NCI-H2029 (cell line): Measurements from ENCODE around the gene MTR.

Experiments used
- DNase-seq: peaks from one replicate; lab custom pipeline; 2025; lab: John Stamatoyannopoulos, UW

Gene MTR

GRCh38 chr1:236795035-236795756, at the start of gene MTR:
TSS of gene MTR (plus strand) at chr1:236795292. CDS start at chr1:236795704, 412 bp downstream.
- peak; percentile 90 for DNase-seq

- DNase-seq: no peak
These were observed 48.3 kb upstream of the MTR start for GRCh38 chr1:236746785-236747184.

- no peak for DNase-seq
These were observed 47.6 kb upstream of the MTR start for GRCh38 chr1:236747311-236747985.

DNA sequence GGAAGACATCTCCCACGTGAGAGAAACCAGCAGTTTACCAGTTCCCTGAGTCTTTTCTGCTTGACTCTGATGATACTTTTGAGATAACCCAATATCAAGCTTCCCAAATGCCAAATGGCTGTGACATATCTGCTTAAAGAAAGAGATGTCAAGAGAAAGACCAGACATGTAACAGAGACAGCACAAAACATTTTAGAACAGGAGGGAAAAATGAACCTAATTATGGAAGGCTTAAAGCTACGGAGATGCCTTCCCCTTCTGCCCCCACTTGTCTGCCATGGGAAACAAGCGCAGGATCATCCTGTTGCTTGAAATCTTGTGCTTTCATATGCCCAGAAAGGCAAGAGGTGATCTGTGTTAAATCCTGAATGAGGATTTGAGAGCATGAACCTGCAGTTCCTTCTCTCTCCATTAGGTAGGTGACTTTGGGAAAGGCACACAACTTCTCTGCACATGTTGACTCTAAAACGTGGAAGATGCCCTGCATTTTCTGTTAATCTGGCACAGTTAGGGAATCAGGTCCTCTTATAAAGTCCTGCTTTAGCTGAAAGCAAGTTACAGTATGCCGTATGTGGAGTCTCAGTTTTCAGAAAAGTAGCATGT, 46.7 kb upstream of the MTR start:
- DNase-seq: no peak

DNA sequence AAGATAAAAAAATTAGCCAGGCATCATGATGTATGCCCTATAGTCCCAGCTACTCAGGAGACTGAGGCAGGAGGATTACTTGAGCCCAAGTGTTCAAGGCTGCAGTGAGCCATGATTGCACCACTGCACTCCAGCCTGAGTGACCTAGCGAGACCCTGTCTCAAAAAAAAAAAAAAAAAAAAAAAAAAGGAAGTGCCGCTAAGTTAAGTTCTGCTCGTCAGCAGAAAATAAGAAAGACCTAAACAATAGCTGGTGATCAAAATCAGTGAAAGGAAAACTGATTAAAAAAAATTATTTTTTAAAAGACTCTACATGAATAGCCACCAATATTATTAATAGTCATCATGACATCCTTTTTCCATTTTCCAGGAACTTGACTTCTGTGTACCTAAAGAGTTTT, 44.2 kb upstream of the MTR start:
- DNase-seq: no peak

GRCh38 chr1:236751385-236751784, 43.7 kb upstream of the MTR start:
- no peak for DNase-seq

DNA sequence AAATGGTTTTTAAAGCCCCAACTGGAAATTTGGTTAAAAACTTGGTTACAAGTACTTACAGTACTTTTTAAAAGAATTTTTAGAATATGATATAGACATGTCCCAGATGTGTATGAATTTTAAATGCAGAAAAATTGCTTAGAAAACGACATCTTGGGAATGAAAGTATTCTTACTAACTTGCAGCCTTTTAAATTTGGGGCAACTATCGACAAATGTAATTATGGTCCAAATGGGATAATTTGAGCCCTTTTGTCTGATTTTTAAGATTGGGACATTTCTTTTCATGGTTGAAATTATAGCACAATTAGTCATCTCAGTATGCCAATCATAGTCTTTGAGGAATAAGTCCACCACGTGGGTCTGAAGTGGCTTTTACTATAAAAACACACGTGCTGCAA, 43.2 kb upstream of the MTR start:
- no peak for DNase-seq

- DNase-seq: no peak
These were observed 41.6 kb upstream of the MTR start for GRCh38 chr1:236753516-236753915.

DNA sequence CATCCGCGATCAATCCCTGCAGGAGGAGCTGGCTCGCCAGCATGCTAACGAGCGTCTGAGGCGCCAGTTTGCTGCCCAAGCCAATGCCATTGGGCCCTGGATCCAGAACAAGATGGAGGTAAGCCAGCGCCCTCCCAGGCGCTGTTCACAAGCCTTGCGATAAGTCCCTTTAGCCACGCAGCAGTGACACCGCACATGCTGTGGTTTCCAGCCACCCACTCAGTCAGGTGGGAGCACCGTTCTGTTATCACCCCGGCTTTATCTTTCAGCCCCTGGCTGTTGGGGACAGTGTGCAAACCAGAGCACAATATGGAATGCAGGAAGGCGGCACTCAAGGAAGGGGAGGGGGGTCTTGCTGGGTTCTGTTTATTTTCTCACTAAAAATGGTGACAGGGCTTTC, 41.1 kb upstream of the MTR start:
- DNase-seq: no peak

DNA sequence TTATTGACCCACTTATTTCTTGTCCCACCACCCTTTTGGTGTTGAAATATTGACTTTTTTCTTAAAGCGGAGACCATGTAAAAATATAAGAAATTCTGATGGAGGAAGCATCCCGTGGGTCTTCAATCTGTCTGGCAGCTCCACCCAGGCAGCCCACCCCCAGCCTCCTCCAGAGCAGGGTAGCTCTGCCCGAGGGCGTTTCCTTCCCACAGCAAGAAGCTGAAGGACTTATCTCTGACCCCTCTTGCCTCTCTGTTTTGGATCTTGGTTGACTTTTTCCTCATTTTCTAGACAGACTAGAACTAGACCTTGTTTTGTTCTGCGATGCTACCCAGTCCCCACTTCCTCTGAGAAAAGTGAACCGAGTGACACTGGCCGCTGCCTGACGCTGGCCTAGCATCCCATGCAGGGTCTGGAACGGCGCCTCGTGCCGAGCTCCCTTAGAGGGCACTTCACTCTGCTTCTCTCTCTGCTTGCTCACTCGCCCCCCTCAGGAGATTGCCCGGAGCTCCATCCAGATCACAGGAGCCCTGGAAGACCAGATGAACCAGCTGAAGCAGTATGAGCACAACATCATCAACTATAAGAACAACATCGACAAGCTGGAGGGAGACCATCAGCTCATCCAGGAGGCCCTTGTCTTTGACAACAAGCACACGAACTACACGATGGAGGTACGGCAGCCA, 40.4 kb upstream of the MTR start:
- no peak for DNase-seq

- no peak for DNase-seq
These were observed 37.5 kb upstream of the MTR start for GRCh38 chr1:236757640-236758039.

GRCh38 chr1:236759252-236759859, 35.7 kb upstream of the MTR start:
- no peak for DNase-seq

DNA sequence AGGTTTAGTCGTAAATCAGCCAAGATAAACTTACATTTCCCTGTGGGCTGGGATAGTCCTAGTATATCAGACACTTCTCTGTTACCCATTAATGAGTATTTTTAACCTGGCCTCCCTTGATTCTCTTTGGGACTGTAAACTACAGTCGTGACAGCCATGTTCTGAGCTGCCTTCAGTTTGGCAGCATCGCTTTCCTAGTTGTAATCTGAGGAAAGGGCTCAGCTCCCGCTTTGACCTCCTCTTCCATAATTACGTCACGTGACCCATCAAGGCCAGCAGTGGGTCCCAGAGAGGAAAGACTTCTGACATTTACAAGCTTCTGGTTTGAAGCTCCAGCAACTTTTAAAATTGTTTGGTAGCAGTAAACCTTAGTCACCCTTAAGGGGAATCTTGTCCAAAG, 34.6 kb upstream of the MTR start:
- no peak for DNase-seq

GRCh38 chr1:236760986-236761385, 34.1 kb upstream of the MTR start:
- DNase-seq: no peak

- DNase-seq: no peak
These were observed 33.5 kb upstream of the MTR start for GRCh38 chr1:236761397-236762132.

- DNase-seq: no peak
These were observed 32.7 kb upstream of the MTR start for GRCh38 chr1:236762410-236762809.

DNA sequence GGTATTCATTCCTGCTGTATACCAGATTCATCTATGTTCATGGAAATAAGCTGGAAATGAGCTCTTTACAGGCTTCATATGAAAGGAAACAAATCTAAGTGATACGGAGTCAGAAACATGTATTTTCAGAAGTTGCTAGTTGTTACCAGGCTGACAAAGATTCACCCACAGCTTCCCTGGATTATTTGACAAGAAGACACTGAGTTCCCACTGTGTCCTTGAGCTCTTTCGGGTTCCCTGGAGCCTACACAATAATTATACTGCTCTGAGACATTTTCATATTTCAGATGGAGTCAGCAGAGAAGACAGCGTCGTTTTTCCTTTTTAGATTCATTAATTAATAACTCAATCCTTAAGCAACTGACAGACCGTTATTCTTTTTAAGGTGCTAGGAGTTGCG, 29.3 kb upstream of the MTR start:
- DNase-seq: no peak

GRCh38 chr1:236766506-236766905, 28.6 kb upstream of the MTR start:
- DNase-seq: no peak

DNA sequence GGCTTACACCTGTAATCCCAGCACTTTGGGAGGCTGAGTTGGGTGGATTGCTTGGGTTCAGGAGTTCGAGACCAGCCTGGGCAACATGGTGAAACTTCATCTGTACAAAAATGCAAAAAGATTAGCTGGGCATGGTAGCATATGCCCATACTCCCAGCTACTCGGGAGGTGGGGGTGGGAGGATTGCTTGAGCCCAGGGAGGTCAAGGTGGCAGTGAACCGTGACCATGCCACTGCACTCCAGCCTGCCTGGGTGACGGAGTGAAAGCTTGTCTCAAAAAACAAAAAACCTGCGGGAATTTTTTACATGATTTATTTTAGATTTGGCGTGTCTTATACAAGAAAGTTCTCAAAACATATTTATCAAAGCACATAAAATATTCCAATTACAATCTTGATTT, 27.8 kb upstream of the MTR start:
- DNase-seq: no peak

- no peak for DNase-seq
These were observed 26.5 kb upstream of the MTR start for GRCh38 chr1:236768601-236769000.

DNA sequence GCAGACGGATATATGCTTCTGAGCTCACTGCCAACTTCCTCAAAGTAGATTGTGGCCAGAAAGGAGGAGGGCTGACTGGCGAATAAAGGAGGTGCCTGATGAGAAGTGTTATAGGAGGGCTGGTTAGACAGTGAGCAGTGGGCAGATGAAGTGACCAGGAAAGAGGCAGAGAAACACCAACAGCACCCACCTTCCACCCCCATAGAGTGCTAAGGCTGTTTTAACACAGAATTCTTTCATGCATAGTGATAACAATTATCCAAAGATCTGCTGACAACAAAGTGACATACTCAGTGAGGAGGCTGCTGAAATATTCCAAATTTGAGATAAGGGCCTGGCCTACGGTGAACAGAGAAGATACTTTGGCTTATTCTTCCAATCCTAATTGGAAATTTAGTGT, 21.2 kb upstream of the MTR start:
- DNase-seq: no peak

GRCh38 chr1:236774926-236775325, 20.2 kb upstream of the MTR start:
- DNase-seq: no peak
